ENCODE results near the gene HSPA12B. TPM values are rescaled to one million over a fixed set of nuclear protein-coding genes. Genes with fewer than 3 reads are reported as not detected.

Gene HSPA12B
- total and polyA plus RNA-seq, 2 of the 8 experiments (the other 6 are each of a cell fraction or from before 2014, with no cell fraction given): 2.2 to 4.3 TPM

DNA sequence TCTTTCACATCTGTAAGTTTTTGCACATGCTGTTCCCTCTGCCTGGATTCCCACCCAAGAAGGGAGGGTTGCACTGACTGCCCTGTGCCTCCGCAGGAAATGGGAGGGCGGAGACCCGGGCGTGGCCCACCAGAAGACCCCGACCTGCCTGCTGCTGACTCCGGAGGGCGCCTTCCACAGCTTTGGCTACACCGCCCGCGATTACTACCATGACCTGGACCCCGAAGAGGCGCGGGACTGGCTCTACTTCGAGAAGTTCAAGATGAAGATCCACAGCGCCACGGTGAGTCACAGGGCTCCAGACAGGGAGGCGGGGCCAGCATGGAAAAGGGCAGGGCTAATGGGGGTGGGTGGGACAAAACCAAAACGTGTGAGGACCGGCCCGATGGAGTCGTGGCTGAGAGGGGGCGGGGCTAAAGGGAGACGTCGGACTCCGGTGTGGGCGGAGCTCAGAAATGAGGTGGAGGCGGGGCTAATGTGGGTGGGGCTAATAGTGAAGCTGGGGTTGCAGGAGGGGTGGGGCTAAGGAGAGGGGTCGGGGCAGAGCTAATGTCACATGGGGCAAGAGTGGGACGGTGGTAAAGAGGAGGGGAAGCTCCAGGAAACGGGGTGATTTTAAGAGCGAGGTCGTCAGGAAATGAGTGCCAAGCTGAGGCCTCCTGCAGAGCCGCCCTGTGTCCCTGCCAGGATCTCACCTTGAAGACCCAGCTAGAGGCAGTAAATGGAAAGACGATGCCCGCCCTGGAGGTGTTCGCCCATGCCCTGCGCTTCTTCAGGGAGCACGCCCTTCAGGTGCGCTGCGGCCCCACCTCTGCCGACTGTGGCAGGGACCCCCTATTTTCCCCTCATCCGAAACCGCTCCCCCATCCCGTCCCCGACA is 12.6 kb downstream of the HSPA12B start (continued):
- TF ChIP-seq FOSL1 (IDR thresholded peaks at IDR 0.05; ENCODE audit: insufficient read depth, low read depth, low read length) (no peak), SP1 (IDR thresholded peaks at IDR 0.05; ENCODE audit: low read depth, low read length) (no peak), TCF12 (IDR thresholded peaks at IDR 0.05; ENCODE audit: low read depth, low read length) (no peak), NANOG (IDR thresholded peaks at IDR 0.05; ENCODE audit: insufficient read depth, low read depth, low read length, poor library complexity, severe bottlenecking) (no peak), CEBPB (IDR thresholded peaks at IDR 0.05; ENCODE audit: low read depth, low read length) (no peak), SIRT6 (IDR thresholded peaks at IDR 0.05; ENCODE audit: low read length) (no peak), RBBP5 (IDR thresholded peaks at IDR 0.05; ENCODE audit: borderline replicate concordance, low read depth, low read length) (no peak), KDM1A (IDR thresholded peaks at IDR 0.05; ENCODE audit: borderline replicate concordance, low read length) (0 out of 2 replicates have a peak, but pooled peaks have one; percentile 20), RNF2 (IDR thresholded peaks at IDR 0.05; ENCODE audit: borderline replicate concordance, low read depth, low read length, missing control alignments, poor library complexity, severe bottlenecking) (no peak), CBX5 (IDR thresholded peaks at IDR 0.05; ENCODE audit: low read depth, low read length) (no peak), GABPA (IDR thresholded peaks at IDR 0.05; ENCODE audit: borderline replicate concordance, insufficient read depth, low read length) (no peak), SRF (IDR thresholded peaks at IDR 0.05; ENCODE audit: low read depth, low read length) (no peak), TEAD4 (IDR thresholded peaks at IDR 0.05; ENCODE audit: low read depth, low read length) (no peak), SAP30 (IDR thresholded peaks at IDR 0.05; ENCODE audit: insufficient read depth, insufficient replicate concordance, low read length) (no peak), JUND (IDR thresholded peaks at IDR 0.05; ENCODE audit: low read length) (no peak), POLR2A (IDR thresholded peaks at IDR 0.05; ENCODE audit: control extremely low read depth in 1 of 2, low read depth in 2 of 2, low read length in 2 of 2) (no peak; a peak in 1 of 3 replicates), TAF1 (IDR thresholded peaks at IDR 0.05; ENCODE audit: low read depth, low read length) (0 out of 2 replicates have a peak, but pooled peaks have one; percentile 33), CREB1 (IDR thresholded peaks at IDR 0.05) (no peak; the same call in 1 of the 2 replicates)
- TF ChIP-seq, protein P1, sequence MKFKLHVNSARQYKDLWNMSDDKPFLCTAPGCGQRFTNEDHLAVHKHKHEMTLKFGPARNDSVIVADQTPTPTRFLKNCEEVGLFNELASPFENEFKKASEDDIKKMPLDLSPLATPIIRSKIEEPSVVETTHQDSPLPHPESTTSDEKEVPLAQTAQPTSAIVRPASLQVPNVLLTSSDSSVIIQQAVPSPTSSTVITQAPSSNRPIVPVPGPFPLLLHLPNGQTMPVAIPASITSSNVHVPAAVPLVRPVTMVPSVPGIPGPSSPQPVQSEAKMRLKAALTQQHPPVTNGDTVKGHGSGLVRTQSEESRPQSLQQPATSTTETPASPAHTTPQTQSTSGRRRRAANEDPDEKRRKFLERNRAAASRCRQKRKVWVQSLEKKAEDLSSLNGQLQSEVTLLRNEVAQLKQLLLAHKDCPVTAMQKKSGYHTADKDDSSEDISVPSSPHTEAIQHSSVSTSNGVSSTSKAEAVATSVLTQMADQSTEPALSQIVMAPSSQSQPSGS (IDR thresholded peaks at IDR 0.05; ENCODE audit: low read length): no peak
- TF ChIP-seq, protein P2, sequence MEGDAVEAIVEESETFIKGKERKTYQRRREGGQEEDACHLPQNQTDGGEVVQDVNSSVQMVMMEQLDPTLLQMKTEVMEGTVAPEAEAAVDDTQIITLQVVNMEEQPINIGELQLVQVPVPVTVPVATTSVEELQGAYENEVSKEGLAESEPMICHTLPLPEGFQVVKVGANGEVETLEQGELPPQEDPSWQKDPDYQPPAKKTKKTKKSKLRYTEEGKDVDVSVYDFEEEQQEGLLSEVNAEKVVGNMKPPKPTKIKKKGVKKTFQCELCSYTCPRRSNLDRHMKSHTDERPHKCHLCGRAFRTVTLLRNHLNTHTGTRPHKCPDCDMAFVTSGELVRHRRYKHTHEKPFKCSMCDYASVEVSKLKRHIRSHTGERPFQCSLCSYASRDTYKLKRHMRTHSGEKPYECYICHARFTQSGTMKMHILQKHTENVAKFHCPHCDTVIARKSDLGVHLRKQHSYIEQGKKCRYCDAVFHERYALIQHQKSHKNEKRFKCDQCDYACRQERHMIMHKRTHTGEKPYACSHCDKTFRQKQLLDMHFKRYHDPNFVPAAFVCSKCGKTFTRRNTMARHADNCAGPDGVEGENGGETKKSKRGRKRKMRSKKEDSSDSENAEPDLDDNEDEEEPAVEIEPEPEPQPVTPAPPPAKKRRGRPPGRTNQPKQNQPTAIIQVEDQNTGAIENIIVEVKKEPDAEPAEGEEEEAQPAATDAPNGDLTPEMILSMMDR (IDR thresholded peaks at IDR 0.05; ENCODE audit: control extremely low read depth in 1 of 3, insufficient read depth in 1 of 3, low read depth in 1 of 3, low read length in 3 of 3): peak in 1 of 3 experiments; percentile 0; a peak in 1 of 4 replicates

Data from H1 (cell line).